ENCODE measurements around the gene CDK14. TPM values are rescaled to one million over a fixed set of nuclear protein-coding genes. Genes with fewer than 3 reads are reported as not detected.

The CDK14 gene
- total RNA-seq, 1 donor from 2014 or later = 6.4 TPM

DNA sequence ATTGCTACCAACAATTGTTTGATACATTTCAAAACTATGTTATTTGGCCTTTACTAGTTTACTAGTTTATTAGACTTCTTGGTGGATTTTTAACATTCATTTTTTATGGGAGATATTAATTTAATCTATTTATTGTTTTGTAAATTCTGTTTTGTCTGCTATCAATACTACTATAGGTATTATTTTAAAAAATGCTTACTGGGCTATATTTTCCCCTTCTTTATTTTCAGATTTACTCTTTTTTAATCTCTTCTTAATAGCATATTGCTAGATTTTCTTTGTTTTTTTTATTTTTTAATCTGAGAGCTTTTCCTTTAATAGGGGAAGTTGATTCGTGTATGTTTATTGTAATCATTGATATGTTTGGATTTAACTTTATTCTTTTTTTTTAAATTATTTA is 147.5 kb downstream of the CDK14 start:
- H3K4me3 ChIP-seq (ENCODE audit: low read depth, low read length) = no peak overlapping the region
- DNase-seq (ENCODE audit: low read depth) = no peak
- TF ChIP-seq, protein P1, sequence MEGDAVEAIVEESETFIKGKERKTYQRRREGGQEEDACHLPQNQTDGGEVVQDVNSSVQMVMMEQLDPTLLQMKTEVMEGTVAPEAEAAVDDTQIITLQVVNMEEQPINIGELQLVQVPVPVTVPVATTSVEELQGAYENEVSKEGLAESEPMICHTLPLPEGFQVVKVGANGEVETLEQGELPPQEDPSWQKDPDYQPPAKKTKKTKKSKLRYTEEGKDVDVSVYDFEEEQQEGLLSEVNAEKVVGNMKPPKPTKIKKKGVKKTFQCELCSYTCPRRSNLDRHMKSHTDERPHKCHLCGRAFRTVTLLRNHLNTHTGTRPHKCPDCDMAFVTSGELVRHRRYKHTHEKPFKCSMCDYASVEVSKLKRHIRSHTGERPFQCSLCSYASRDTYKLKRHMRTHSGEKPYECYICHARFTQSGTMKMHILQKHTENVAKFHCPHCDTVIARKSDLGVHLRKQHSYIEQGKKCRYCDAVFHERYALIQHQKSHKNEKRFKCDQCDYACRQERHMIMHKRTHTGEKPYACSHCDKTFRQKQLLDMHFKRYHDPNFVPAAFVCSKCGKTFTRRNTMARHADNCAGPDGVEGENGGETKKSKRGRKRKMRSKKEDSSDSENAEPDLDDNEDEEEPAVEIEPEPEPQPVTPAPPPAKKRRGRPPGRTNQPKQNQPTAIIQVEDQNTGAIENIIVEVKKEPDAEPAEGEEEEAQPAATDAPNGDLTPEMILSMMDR (conservative IDR thresholded peaks at IDR 0.05; ENCODE audit: low read depth, low read length) = no peak

DNA sequence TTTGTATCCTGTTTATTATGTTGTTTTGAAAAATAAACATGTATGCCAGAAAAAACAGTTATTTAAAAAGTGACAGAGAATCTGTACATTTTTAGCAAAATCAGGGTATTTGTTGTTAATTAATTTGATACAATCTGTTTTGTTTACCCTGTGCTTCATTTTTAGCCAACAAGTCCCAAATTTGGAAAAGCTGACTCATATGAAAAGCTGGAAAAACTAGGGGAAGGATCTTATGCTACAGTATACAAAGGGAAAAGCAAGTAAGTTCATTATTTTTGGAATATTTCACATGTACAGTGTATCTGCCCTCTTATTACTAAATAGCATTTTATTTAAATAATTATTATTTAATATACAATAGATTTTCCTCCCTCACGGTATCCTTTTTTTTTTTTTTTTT is 151.4 kb downstream of the CDK14 start:
- TF ChIP-seq, protein P1 (conservative IDR thresholded peaks at IDR 0.05; ENCODE audit: low read depth, low read length) = no peak
- H3K4me3 ChIP-seq (ENCODE audit: low read depth, low read length) = no peak overlapping the region
- no peak for DNase-seq (ENCODE audit: low read depth)

DNA sequence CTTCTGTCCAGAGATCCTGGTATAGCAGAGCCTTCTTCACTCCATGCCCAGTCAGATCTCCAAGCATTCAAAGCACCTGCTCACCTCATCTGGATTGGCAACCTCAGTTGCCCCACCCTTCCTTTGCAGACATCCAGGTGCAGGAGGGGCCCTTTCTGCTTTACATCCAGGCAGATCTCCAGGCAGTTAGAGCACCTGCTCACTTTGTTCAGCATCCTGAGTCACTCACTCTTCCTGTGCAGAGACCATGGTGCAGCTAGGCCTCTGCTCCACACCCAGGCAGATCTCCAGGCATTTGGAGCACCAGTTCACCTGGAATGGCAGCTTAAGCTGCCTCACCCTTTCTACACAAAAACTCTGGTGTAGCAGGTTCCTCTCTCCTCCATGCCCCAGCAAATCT is 153.1 kb downstream of the CDK14 start:
- H3K4me3 ChIP-seq (ENCODE audit: low read depth, low read length) = no peak overlapping the region
- TF ChIP-seq, protein P1 (conservative IDR thresholded peaks at IDR 0.05; ENCODE audit: low read depth, low read length) = no peak
- DNase-seq (ENCODE audit: low read depth) = no peak

DNA sequence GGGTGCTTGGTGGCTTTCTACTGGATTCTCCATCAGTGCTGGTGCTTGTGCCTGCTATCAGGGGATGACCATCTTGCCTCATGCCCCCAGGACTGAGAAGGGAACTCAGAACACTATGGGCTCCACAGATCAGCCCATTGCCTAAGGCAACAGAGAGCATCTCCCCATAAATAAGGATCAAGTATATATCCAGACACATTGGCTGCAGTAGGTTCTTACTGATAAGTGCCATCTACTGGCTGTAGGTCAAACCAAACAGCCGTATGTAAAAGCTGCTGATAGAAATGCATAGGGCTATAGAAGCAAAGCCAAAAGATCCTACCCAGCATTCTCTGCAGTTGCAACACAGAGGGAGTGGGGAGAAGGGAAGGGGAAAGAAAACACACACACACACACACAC is 153.7 kb downstream of the CDK14 start:
- DNase-seq (ENCODE audit: low read depth) = no peak
- TF ChIP-seq, protein P1 (conservative IDR thresholded peaks at IDR 0.05; ENCODE audit: low read depth, low read length) = peak; percentile 46
- no peak overlapping the region for H3K4me3 ChIP-seq (ENCODE audit: low read depth, low read length)

DNA sequence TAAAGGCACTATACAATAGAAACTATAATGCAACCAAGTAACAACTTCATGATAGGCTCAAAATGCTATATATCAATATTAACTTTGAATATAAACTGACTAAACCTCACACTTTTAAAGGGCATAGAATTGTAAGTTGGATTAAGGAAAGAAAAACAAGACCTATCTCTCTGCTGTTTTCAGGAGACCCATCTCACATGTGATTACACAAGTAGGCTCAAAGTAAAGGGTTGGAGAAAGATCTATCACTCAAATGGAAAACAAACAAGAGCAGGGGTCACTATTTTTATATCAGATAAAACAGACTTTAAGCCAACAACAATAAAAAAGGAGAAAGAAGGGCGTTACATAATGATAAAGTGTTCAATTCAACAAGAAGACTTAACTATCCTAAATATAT is 155.5 kb downstream of the CDK14 start:
- no peak for DNase-seq (ENCODE audit: low read depth)
- TF ChIP-seq, protein P1 (conservative IDR thresholded peaks at IDR 0.05; ENCODE audit: low read depth, low read length) = no peak
- no peak overlapping the region for H3K4me3 ChIP-seq (ENCODE audit: low read depth, low read length)

DNA sequence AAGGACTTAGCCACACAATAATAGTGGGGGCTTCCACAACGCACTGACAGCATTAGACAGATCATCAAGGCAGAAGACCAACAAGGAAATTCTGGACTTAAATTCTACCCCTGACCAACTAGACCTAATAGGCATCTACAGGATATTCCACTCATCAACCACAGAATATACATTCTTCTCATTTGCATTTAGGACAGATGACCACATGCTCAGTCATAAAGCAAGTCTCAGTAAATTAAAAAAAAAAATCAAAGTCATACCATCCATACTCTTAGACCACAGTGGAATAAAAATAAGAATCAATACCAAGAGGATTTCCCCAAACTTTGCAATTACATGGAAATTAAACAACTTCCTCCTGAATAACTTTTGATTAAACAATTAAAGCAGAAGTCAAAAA is 155.9 kb downstream of the CDK14 start:
- no peak overlapping the region for H3K4me3 ChIP-seq (ENCODE audit: low read depth, low read length)
- DNase-seq (ENCODE audit: low read depth) = no peak
- TF ChIP-seq, protein P1 (conservative IDR thresholded peaks at IDR 0.05; ENCODE audit: low read depth, low read length) = no peak

DNA sequence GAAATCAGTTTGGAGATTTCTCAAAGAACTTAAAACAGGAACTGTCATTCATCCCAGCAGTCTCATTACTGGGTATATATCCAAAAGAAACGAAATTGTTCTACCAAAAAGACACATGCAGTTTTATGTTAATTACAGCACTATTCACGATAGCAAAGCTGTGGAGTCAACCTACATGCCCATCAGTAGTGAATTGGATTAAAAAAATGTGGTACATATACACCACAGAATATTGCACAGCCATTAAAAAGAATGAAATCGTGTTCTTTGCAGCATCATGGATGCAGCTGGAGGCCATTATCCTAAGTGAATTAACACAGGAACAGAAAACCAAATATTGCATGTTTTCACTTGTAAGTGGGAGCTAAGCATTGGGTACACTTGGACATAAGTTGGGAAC is 158.9 kb downstream of the CDK14 start:
- no peak overlapping the region for H3K4me3 ChIP-seq (ENCODE audit: low read depth, low read length)
- DNase-seq (ENCODE audit: low read depth) = no peak
- TF ChIP-seq, protein P1 (conservative IDR thresholded peaks at IDR 0.05; ENCODE audit: low read depth, low read length) = no peak
